ENCODE data around the gene EVC2. TPM values are rescaled to one million over a fixed set of nuclear protein-coding genes. Genes with fewer than 3 reads are reported as not detected.

The EVC2 gene
- total and polyA plus RNA-seq, 2 of the 13 experiments (the other 11 are each of a cell fraction or from before 2014, with no cell fraction given), result not detected

- TF ChIP-seq NFAT5 (CRISPR knock-in tag; IDR thresholded peaks at IDR 0.05) (no peak), ZSCAN9 (CRISPR knock-in tag; IDR thresholded peaks at IDR 0.05; ENCODE audit: borderline replicate concordance) (no peak), KLF11 (CRISPR knock-in tag; IDR thresholded peaks at IDR 0.05) (no peak), CCAR2 (optimal IDR thresholded peaks at IDR 0.05; ENCODE audit: low read depth, low read length) (no peak)
Measured at GRCh38 chr4:5734853-5735252, 26.5 kb upstream of the EVC2 start (continued).

GRCh38 chr4:5732158-5732557 lies 23.8 kb upstream of the EVC2 start:
- CTCF ChIA-PET (ENCODE audit: low intra/inter-chr PET ratio, low total read pairs), result no interaction called here
- in situ Hi-C loops (cut with HindIII; ENCODE audit: extremely low pct_ligation_motif_present, low pct_unique_long_range_greater_than_20kb), result no loop called here
- H3K36me3 ChIP-seq (replicated peaks in 1 of 2; ENCODE audit: control insufficient read depth in 1 of 2, insufficient read depth in 2 of 2, low read length in 2 of 2), result peaks cover 14 to 64% of the 10 kb centered on the region in 2 experiments; a peak in 4 of 5 replicates
- no peaks in the 10 kb centered on the region for H3K27me3 ChIP-seq (ENCODE audit: control insufficient read depth in 1 of 2, insufficient read depth in 2 of 2, low read length in 2 of 2)
- no peak for DNase-seq (ENCODE audit: low spot score)
- no peak overlapping the region for H2AFZ ChIP-seq (ENCODE audit: low read length)
- no peaks in the 10 kb centered on the region for H3K79me2 ChIP-seq (ENCODE audit: insufficient read depth, low read length)
- no peaks in the 10 kb centered on the region for H3K9me3 ChIP-seq (ENCODE audit: low read length)
- H3K4me3 ChIP-seq (replicated peaks in 1 of 3; ENCODE audit: insufficient read depth in 1 of 3, low read depth in 2 of 3, low read length in 3 of 3), result no peak overlapping the region
- no peak for FAIRE-seq
- H3K9ac ChIP-seq (ENCODE audit: insufficient read depth, low read depth, low read length), result no peak overlapping the region
- ATAC-seq, result no peak
- POLR2A ChIA-PET, result no interaction called here
- no peak overlapping the region for H3K27ac ChIP-seq (ENCODE audit: extremely low read length, insufficient read depth, low read length)
- no TSS peak for BruUV-seq (replicated peaks)
- no peak overlapping the region for H3K4me2 ChIP-seq (ENCODE audit: low read depth, low read length)
- no peaks in the 10 kb centered on the region for H4K20me1 ChIP-seq (ENCODE audit: insufficient read depth, low read length)
- no peaks in the 10 kb centered on the region for H3K4me1 ChIP-seq (ENCODE audit: insufficient read depth, low read length)
- intact Hi-C loops (cut with micrococcal nuclease; ENCODE audit: unreplicated experiment), result no loop called here
- WGBS (ENCODE audit: low lambda C conversion rate), result 100% methylated on average over 3 of the region's 10 CpGs
- TF ChIP-seq FOSL2 (CRISPR knock-in tag; IDR thresholded peaks at IDR 0.05) (no peak), ZNF20 (CRISPR knock-in tag; IDR thresholded peaks at IDR 0.05) (no peak), MXD4 (CRISPR knock-in tag; IDR thresholded peaks at IDR 0.05) (no peak), REST (IDR thresholded peaks at IDR 0.05; ENCODE audit: borderline replicate concordance in 1 of 2, low read depth in 1 of 2, low read length in 2 of 2) (no peak), ZNF841 (CRISPR knock-in tag; IDR thresholded peaks at IDR 0.05; ENCODE audit: borderline replicate concordance) (no peak), SOX6 (IDR thresholded peaks at IDR 0.05) (no peak), SOX6 (CRISPR knock-in tag; IDR thresholded peaks at IDR 0.05) (no peak), ZNF878 (CRISPR knock-in tag; IDR thresholded peaks at IDR 0.05) (no peak), TERF1 (CRISPR knock-in tag; IDR thresholded peaks at IDR 0.05) (no peak)
